ENCODE measurements around the gene GPR25. TPM values are rescaled to one million over a fixed set of nuclear protein-coding genes. Genes with fewer than 3 reads are reported as not detected.

GPR25 gene
- total RNA-seq, 1 experiment from 2014 or later, result not detected

DNA sequence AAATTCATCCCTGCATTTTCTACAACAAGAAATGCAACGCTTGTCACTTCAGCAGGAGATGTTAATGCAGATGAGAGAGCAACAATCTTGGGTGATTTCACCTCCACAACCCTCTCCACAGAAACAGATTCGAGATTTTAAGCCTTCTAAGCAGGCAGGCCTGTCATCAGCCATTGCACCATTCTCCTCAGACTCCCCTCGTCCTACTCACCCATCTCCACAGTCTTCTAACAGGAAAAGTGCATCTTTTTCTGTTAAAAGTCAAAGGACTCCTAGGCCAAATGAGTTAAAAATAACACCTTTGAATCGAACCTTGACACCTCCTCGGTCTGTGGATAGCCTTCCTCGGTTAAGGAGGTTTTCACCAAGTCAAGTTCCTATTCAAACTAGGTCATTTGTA is 23.4 kb upstream of the GPR25 start:
- Mint-ChIP-seq H3K4me3 (ENCODE audit: low read depth, unreplicated experiment) (no peak overlapping the region), H3K27ac (ENCODE audit: unreplicated experiment) (no peak overlapping the region), H3K36me3 (ENCODE audit: insufficient read depth, unreplicated experiment) (peaks cover 15% of the 10 kb centered on the region), H3K4me1 (ENCODE audit: low read depth, unreplicated experiment) (no peaks in the 10 kb centered on the region), H3K27me3 (ENCODE audit: unreplicated experiment) (no peaks in the 10 kb centered on the region), H3K9me3 (ENCODE audit: low read depth, unreplicated experiment) (no peaks in the 10 kb centered on the region)
- DNase-seq, result no peak
- TF ChIP-seq, protein P1, sequence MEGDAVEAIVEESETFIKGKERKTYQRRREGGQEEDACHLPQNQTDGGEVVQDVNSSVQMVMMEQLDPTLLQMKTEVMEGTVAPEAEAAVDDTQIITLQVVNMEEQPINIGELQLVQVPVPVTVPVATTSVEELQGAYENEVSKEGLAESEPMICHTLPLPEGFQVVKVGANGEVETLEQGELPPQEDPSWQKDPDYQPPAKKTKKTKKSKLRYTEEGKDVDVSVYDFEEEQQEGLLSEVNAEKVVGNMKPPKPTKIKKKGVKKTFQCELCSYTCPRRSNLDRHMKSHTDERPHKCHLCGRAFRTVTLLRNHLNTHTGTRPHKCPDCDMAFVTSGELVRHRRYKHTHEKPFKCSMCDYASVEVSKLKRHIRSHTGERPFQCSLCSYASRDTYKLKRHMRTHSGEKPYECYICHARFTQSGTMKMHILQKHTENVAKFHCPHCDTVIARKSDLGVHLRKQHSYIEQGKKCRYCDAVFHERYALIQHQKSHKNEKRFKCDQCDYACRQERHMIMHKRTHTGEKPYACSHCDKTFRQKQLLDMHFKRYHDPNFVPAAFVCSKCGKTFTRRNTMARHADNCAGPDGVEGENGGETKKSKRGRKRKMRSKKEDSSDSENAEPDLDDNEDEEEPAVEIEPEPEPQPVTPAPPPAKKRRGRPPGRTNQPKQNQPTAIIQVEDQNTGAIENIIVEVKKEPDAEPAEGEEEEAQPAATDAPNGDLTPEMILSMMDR (IDR thresholded peaks at IDR 0.05; ENCODE audit: unreplicated experiment), result no peak
- intact Hi-C loops (cut with micrococcal nuclease; ENCODE audit: unreplicated experiment), result no loop called here
- TSS peak; percentile 30 for BruUV-seq (replicated peaks)
- CTCF ChIA-PET, result no interaction called here

DNA sequence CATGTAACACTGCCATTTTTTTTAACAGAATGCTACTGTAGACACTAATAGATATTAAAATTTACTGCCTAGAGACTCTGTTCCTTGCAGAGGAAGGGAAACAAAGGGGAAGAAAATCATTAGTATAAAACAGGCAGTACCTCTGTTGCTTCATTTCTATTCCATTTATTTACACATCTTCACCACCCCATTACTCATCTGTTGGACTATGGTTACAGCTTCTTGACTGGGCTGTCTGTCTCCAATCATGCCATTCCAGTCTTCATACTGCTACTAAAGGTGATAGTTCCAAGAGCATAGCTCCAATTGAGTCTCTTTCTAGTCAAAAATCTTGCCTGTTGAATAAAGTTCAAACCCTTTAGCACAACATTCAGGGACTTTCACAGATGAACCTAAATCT is 22.2 kb upstream of the GPR25 start:
- Mint-ChIP-seq H3K4me1 (ENCODE audit: low read depth, unreplicated experiment) (no peaks in the 10 kb centered on the region), H3K9me3 (ENCODE audit: low read depth, unreplicated experiment) (no peaks in the 10 kb centered on the region), H3K36me3 (ENCODE audit: insufficient read depth, unreplicated experiment) (peaks cover 15% of the 10 kb centered on the region), H3K4me3 (ENCODE audit: low read depth, unreplicated experiment) (no peak overlapping the region), H3K27ac (ENCODE audit: unreplicated experiment) (no peak overlapping the region), H3K27me3 (ENCODE audit: unreplicated experiment) (no peaks in the 10 kb centered on the region)
- intact Hi-C loops (cut with micrococcal nuclease; ENCODE audit: unreplicated experiment), result no loop called here
- no peak for DNase-seq
- TF ChIP-seq, protein P1 (IDR thresholded peaks at IDR 0.05; ENCODE audit: unreplicated experiment), result no peak
- no TSS peak for BruUV-seq (replicated peaks)
- CTCF ChIA-PET, result interaction anchor here (0.5 to 0.6 kb wide), 2 partner anchors 166 to 348 kb away, joined by 3 read pairs; no protein-coding TSS in a partner anchor

DNA sequence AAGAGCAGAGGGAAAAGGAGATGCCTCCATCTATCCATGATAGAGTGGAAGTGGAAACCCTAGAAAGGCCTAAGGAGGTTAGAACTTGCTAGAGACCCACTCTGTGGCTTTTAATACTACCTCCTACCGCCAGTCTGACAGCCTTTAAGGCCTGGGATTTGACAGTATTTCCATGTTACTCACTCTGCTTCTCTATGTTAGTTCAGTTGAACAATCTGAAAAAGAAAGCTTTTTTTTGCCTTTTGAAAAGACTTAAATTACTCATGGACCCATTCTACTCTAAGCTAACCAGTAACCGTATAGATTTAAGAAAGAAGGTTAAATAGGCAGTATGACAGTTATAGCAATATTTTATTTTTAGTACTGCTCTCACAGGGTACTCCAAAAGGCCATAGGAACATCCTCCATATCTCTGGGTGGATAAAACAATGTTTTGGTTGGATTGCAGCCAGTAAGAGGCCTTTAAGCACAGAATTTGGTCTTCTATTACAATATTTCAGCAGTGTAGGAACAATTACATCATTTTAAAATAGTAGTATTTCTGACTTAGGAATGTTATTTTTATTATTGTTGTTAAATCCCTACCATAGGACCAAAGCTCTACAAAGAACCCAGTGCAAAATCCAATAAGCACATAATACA is 15.9 kb upstream of the GPR25 start:
- BruUV-seq (replicated peaks), result no TSS peak
- DNase-seq, result no peak
- no peak overlapping the region for H3K4me3 Mint-ChIP-seq (ENCODE audit: low read depth, unreplicated experiment)
- intact Hi-C loops (cut with micrococcal nuclease; ENCODE audit: unreplicated experiment), result no loop called here
- TF ChIP-seq, protein P1 (IDR thresholded peaks at IDR 0.05; ENCODE audit: unreplicated experiment), result no peak
- no peaks in the 10 kb centered on the region for H3K9me3 Mint-ChIP-seq (ENCODE audit: low read depth, unreplicated experiment)
- no peaks in the 10 kb centered on the region for H3K4me1 Mint-ChIP-seq (ENCODE audit: low read depth, unreplicated experiment)
- H3K36me3 Mint-ChIP-seq (ENCODE audit: insufficient read depth, unreplicated experiment), result peaks cover 5% of the 10 kb centered on the region
- no peak overlapping the region for H3K27ac Mint-ChIP-seq (ENCODE audit: unreplicated experiment)
- H3K27me3 Mint-ChIP-seq (ENCODE audit: unreplicated experiment), result no peaks in the 10 kb centered on the region
- CTCF ChIA-PET, result no interaction called here

DNA sequence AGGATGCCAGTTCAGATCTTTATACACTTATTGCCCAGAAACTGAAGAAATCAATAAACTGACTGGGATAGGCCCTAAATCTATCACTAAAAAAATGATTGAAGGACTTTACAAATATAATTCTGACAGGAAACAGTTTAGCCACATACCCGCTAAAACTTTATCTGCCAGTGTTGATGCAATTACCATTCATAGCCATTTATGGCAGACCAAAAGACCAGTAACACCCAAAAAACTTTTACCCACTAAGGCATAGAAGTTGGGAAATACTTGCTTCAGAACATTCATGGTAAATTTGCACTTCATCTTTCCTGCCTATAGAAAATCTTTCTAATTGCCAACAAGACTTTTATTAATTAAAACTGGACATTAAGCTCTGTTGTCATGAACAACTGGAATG is 15.0 kb upstream of the GPR25 start:
- H3K27ac Mint-ChIP-seq (ENCODE audit: unreplicated experiment), result no peak overlapping the region
- no peak for DNase-seq
- H3K9me3 Mint-ChIP-seq (ENCODE audit: low read depth, unreplicated experiment), result no peaks in the 10 kb centered on the region
- CTCF ChIA-PET, result no interaction called here
- H3K27me3 Mint-ChIP-seq (ENCODE audit: unreplicated experiment), result no peaks in the 10 kb centered on the region
- BruUV-seq (replicated peaks), result no TSS peak
- H3K4me3 Mint-ChIP-seq (ENCODE audit: low read depth, unreplicated experiment), result no peak overlapping the region
- H3K36me3 Mint-ChIP-seq (ENCODE audit: insufficient read depth, unreplicated experiment), result no peaks in the 10 kb centered on the region
- intact Hi-C loops (cut with micrococcal nuclease; ENCODE audit: unreplicated experiment), result no loop called here
- TF ChIP-seq, protein P1 (IDR thresholded peaks at IDR 0.05; ENCODE audit: unreplicated experiment), result no peak
- H3K4me1 Mint-ChIP-seq (ENCODE audit: low read depth, unreplicated experiment), result no peaks in the 10 kb centered on the region

Data from Calu3 (cell line).